Spleen (tissue), 11 donors: ENCODE measurements around the gene ABCC8. TPM values are rescaled to one million over a fixed set of nuclear protein-coding genes. Genes with fewer than 3 reads are reported as not detected.
A peak's percentile ranks its signal among the peaks of the same experiment; 100 is the strongest.

Experiments used
- DNase-seq: peaks from one replicate; pipeline ENCODE4 v3.0.0-alpha.2; 2020
- H3K27ac ChIP-seq, 8 donors: fragments of 200-600 bp; sonication (generic) in 7 of 8; 1 replicate in 4 of 8; 2 replicates in 4 of 8; pipeline versions ENCODE4 v1.5.0 to v1.8.0; 2016 to 2021; ENCODE audit warnings: inconsistent platforms in 4 of 8, mild to moderate bottlenecking in 4 of 8, moderate library complexity in 1 of 8
- H3K27me3 ChIP-seq, 7 donors: fragments of 200-600 bp; sonication (generic) in 6 of 7; replicated peaks in 1 of 7; 1 replicate in 4 of 7; 2 replicates in 3 of 7; pipeline versions ENCODE4 v1.5.0 to v1.8.0; 2016 to 2021; ENCODE audit warnings: inconsistent platforms in 3 of 7, mild to moderate bottlenecking in 1 of 7
- H3K36me3 ChIP-seq, 6 donors: fragments of 200-600 bp; sonication (generic) in 5 of 6; 1 replicate in 4 of 6; 2 replicates in 2 of 6; pipeline versions ENCODE4 v1.5.0 to v1.8.0; 2016 to 2021; ENCODE audit warnings: inconsistent platforms in 2 of 6
- H3K4me1 ChIP-seq, 6 donors: fragments of 200-600 bp; sonication (generic) in 5 of 6; 1 replicate in 3 of 6; 2 replicates in 3 of 6; pipeline versions ENCODE4 v1.5.0 to v1.8.0; 2016 to 2021; ENCODE audit warnings: inconsistent platforms in 3 of 6
- H3K4me3 ChIP-seq, 8 donors: fragments of 200-600 bp; sonication (generic) in 7 of 8; 1 replicate in 4 of 8; 2 replicates in 4 of 8; pipeline versions ENCODE4 v1.5.0 to v1.8.0; 2016 to 2021; ENCODE audit warnings: inconsistent platforms in 4 of 8, mild to moderate bottlenecking in 4 of 8, moderate library complexity in 2 of 8
- H3K9me3 ChIP-seq, 8 donors: fragments of 200-600 bp; sonication (generic) in 7 of 8; 1 replicate in 4 of 8; 2 replicates in 4 of 8; pipeline versions ENCODE4 v1.5.0 to v1.8.0; 2016 to 2021; ENCODE audit warnings: inconsistent platforms in 4 of 8
- CTCF ChIP-seq, 11 experiments: fragments of 200-600 bp in 7 of 11; fragments of 450-650 bp in 4 of 11; sonication (generic) in 4 of 11; IDR thresholded peaks in 8 of 11; conservative IDR thresholded peaks in 3 of 11; 1 replicate in 7 of 11; 2 replicates in 4 of 11; pipeline versions ENCODE4 v1.4.0 to v1.8.0; 2016 to 2021; ENCODE audit warnings: antibody characterized with exemption in 11 of 11, inconsistent platforms in 4 of 11, mild to moderate bottlenecking in 1 of 11
- POLR2A ChIP-seq, 3 donors: fragments of 450-650 bp; IDR thresholded peaks; one replicate each; pipeline ENCODE4 v1.5.1; 2017; ENCODE audit warnings: antibody characterized with exemption in 3 of 3, mild to moderate bottlenecking in 1 of 3
- POLR2AphosphoS5 ChIP-seq, 3 donors: sonication (generic); formaldehyde crosslinking; IDR thresholded peaks; one replicate each; pipeline ENCODE4 v1.5.1; 2017; ENCODE audit warnings: antibody characterized with exemption in 3 of 3
- WGBS, 5 donors: extraction: QIAGEN DNeasy Blood & Tissue Kit in 3 of 5; methylation state at CpG; one replicate each; pipeline versions ENCODE4 v1.1.5 to v1.1.7; 2013 to 2018; 5-methylcytosine and 5-hydroxymethylcytosine counted together
- intact Hi-C: fragments of 100-400 bp; cut with DNase I; formaldehyde crosslinking; loops from one replicate; pipeline ENCODE4 v1.15.0; 2023; ENCODE audit warnings: low total_unique reads
- polyA plus RNA-seq, 3 donors: library from polyadenylated mRNA; stranded (reverse); fragments of 200-250 nt; gene quantifications; one replicate each; pipeline ENCODE4 v1.2.1, GENCODE V29; 2013
- total RNA-seq, 7 donors: library from RNA; depleted of rRNA in 3 of 7; stranded (reverse); fragments of >200 nt in 3 of 7; fragmentation: NEBNext Ultra II Directional in 4 of 7; extraction: Animal tissue kit (Norgen Biotek cat#: 25700) in 4 of 7; gene quantifications; one replicate each; pipeline versions ENCODE4 v1.1.0 to v1.2.1, GENCODE V29; 2016 to 2021
- donor health status: healthy with polysubstance abuse.
- donor health status: DM: no; HTN: no; CAD: no; lungs with moderate emphysema.
- donor health status: DM: no; HTN: no; CAD: no.
- donor health status: Bipolar disorder and iron deficiency.
- donor health status: healthy.
- donor health status: DM: no; HTN: no; CAD: no.
- donor health status: DM: yes; HTN: yes; CAD: no.

ABCC8 gene
- total and polyA plus RNA-seq, 10 donors: 0.26 to 1.3 (median 0.48) TPM; not detected in 2

- no peak overlapping the region for H3K4me3 ChIP-seq
- peaks cover 0 to 9% (median 0%) of the 10 kb centered on the region in 7 donors for H3K27me3 ChIP-seq
- WGBS, 5 donors: 88 to 94% (median 92%) methylated on average over 4 to 6 of the region's 6 CpGs
- H3K27ac ChIP-seq: no peak overlapping the region
- no peaks in the 10 kb centered on the region for H3K9me3 ChIP-seq
- peaks cover 0 to 14% (median 10%) of the 10 kb centered on the region in 6 donors for H3K4me1 ChIP-seq
- intact Hi-C loops: no loop called here
- peak; percentile 71 for DNase-seq
- TF ChIP-seq POLR2A (IDR thresholded peaks at IDR 0.05) (no peak), CTCF (IDR thresholded peaks at IDR 0.05 in 8 of 11, conservative IDR thresholded peaks at IDR 0.05 in 3 of 11) (no peak), POLR2AphosphoS5 (IDR thresholded peaks at IDR 0.05) (no peak)
- no peaks in the 10 kb centered on the region for H3K36me3 ChIP-seq
Observed at GRCh38 chr11:17393472-17393871, 83.2 kb downstream of the ABCC8 start.

- intact Hi-C loops: no loop called here
- Histone ChIP-seq H3K9me3 (no peaks in the 10 kb centered on the region), H3K27me3 (peaks cover 0 to 15% (median 0%) of the 10 kb centered on the region in 7 donors), H3K4me1 (peaks cover 0 to 19% (median 12%) of the 10 kb centered on the region in 6 donors), H3K4me3 (no peak overlapping the region), H3K36me3 (no peaks in the 10 kb centered on the region), H3K27ac (no peak overlapping the region)
- DNase-seq: peak; percentile 74
- WGBS, 5 donors: 85 to 92% (median 90%) methylated on average over 10 to 14 of the region's 14 CpGs
- no peak for TF ChIP-seq POLR2AphosphoS5 (IDR thresholded peaks at IDR 0.05)
- TF ChIP-seq POLR2A (IDR thresholded peaks at IDR 0.05): no peak
- TF ChIP-seq CTCF (IDR thresholded peaks at IDR 0.05 in 8 of 11, conservative IDR thresholded peaks at IDR 0.05 in 3 of 11): no peak
Observed at GRCh38 chr11:17392872-17393271, 83.8 kb downstream of the ABCC8 start.

DNA sequence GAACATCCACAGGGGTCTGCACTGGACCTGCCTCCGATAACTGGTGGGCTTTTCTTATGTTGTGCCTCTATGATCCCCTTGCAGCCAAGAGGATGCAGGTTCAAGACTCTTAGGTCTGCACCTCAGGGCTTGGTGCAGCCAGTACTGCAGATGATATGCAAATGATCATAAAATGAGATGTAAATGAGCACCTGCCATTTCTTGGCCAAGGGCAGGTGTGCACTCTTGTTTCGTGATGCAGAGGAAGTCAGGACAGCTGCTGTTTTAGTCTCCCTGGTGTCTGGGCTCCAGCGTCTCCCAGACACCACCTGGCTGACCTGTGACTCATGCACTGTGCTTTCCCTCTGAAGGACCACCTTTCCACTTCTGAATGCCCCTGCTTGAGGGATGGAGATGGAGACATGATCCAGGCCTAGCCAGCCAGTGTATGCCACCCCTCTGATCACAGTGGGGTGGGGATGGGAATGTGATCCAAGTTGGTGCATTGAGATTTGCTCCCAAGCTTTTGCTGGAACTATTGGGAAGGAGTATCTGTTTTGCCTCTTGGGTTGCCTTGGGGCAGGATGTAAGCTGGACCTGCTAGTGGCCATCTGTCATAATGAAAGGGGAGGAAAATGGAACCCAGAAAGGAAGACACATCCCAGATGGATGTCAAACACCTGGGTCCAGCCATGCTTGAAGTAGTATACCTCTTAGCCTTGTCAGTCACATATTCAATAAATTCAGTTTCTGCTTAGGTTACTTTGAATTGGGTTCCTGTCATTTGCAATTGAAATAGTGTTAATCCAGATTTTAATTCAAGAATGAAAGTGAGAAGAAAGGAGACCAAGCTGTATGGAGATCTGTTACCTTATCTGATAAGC lies 84.9 kb downstream of the ABCC8 start:
- TF ChIP-seq CTCF (IDR thresholded peaks at IDR 0.05 in 8 of 11, conservative IDR thresholded peaks at IDR 0.05 in 3 of 11): no peak
- TF ChIP-seq POLR2A (IDR thresholded peaks at IDR 0.05): no peak
- peak in 2 of 3 donors; percentile 30 to 42 for TF ChIP-seq POLR2AphosphoS5 (IDR thresholded peaks at IDR 0.05)
- Histone ChIP-seq H3K9me3 (no peaks in the 10 kb centered on the region), H3K36me3 (no peaks in the 10 kb centered on the region), H3K4me3 (no peak overlapping the region), H3K4me1 (peaks cover 0 to 22% (median 12%) of the 10 kb centered on the region in 6 donors), H3K27me3 (peaks cover 0 to 22% (median 0%) of the 10 kb centered on the region in 7 donors), H3K27ac (no peak overlapping the region)
- 62 to 87% (median 74%) methylated on average over 2 to 3 of the region's 3 CpGs for WGBS, 5 donors
- intact Hi-C loops: no loop called here
- no peak for DNase-seq

DNA sequence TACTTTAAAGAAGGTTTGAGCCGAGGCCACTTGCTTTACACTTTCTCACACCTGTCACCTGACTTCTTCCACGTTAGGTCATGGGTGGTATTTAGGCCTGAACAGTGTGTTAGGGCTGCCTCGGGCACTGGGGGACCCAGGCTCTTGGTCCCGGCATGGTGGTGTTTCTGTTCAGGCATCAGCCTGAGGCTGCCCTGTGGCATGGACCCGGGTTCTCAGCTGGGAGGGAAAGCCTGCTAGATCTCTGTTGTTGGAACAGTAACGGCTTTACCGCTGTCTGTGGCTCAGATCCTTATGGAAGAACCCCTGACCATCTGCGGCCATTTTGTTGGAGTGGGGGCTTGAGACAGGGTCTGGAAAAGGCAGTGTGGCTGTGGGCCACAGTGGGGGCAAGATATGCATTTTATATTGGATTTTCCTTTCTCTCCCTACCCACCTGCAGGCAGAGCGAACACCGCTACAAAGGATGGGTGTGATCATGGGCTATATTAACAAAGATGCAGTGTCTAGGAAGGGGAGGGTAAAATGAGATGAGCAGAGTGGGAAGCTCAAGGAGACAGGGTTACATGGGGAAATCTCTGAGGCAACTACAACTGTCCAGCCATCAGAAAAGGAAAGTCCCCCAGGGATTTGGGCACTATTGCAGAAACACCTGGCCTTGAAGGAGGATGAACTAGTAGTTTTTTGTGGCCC lies 86.5 kb downstream of the ABCC8 start:
- peak overlapping the region in 5 of 8 donors; percentile 44 to 79 (median 54) for H3K4me3 ChIP-seq
- intact Hi-C loops: no loop called here

More for the DNA sequence above, 86.5 kb downstream of the ABCC8 start:
- H3K27me3 ChIP-seq: peaks cover 0 to 35% (median 0%) of the 10 kb centered on the region in 7 donors
- peak overlapping the region in 1 of 8 donors; percentile 65 for H3K27ac ChIP-seq
- no peaks in the 10 kb centered on the region for H3K36me3 ChIP-seq
- TF ChIP-seq POLR2A (IDR thresholded peaks at IDR 0.05): no peak
- TF ChIP-seq POLR2AphosphoS5 (IDR thresholded peaks at IDR 0.05): no peak
- TF ChIP-seq CTCF (IDR thresholded peaks at IDR 0.05 in 8 of 11, conservative IDR thresholded peaks at IDR 0.05 in 3 of 11): no peak
- WGBS, 5 donors: 56 to 68% (median 64%) methylated on average over 9 to 10 of the region's 10 CpGs
- peaks cover 0 to 28% (median 12%) of the 10 kb centered on the region in 6 donors for H3K4me1 ChIP-seq
- no peaks in the 10 kb centered on the region for H3K9me3 ChIP-seq
- DNase-seq: peak; percentile 77
